Fibroblast of skin of left biceps (primary cell): ENCODE results near the gene DPM2.
A peak's percentile ranks its signal among the peaks of the same experiment; 100 is the strongest.

Experiments used
- DNase-seq, 2 experiments: peaks; one replicate each; pipeline ENCODE4 v3.0.0-alpha.2; 2013; ENCODE audit warnings: low read depth in 2 of 2

DPM2 gene

DNA sequence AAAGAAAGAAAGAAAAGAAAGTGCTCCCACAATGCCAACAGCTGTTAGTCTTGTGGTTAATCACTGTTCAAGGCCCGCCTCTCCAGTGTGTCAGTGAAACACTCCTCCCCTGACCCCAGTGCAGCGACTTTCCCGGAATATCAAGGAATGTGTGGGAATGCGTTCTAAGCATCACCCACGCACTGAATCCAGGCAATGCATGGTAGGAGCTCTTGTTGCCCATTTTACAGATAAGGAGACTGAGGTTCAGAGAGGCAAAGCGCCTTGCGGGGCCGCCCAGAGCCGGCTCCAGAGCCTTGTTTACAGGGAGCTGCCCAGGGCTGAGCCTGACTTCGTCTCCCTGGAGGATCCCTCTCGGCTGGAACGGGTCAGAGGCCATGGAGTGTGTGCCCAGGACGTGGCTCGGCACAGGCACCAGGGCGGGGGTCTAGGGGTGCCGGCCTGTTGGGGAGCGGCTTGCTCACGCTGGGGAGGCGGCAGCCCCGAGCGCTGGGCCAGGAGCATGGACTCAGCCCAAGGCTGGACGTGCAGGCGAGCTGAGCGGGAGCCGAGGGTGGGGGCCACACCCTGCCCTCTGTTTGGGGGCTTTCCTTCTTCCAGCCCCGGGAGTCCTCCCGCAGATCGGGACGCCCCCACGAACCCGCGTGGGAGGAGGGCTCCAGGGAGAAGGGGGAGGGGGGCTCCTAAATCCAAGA lies 39.1 kb downstream of the DPM2 start:
- DNase-seq = peak; percentile 74 to 79

DNA sequence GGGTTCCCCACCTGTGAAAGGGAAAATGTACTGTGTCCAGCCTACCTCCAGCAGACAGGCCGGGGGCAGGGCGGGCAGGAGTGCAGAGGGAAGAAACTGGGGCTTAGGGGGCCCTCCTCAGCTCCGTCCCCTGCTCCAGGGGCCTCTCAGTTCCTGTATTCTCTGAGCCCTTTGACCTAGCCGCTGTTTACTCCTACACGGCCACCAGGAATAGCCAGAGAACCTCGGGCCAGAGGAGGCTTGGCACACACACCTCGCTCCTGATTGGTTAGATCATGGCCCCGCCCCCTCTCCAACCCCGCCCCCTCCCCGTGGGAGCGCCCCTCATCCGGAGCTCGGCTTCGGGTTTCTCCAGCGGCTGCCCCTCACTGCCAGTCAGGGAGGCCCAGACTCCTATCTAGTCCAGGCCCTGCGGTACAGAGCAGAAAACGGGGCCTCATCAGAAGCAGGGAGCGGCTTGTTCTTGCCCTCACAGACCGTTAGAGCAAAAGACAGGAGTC lies 40.4 kb downstream of the DPM2 start:
- peak in 1 of 2 experiments; percentile 44 for DNase-seq

- no peak for DNase-seq
Observed at GRCh38 chr9:127896395-127897192, 41.1 kb downstream of the DPM2 start.

- DNase-seq = no peak
Observed at GRCh38 chr9:127895811-127896210, 41.8 kb downstream of the DPM2 start.

GRCh38 chr9:127893392-127893791 lies 44.3 kb downstream of the DPM2 start:
- DNase-seq = no peak

DNA sequence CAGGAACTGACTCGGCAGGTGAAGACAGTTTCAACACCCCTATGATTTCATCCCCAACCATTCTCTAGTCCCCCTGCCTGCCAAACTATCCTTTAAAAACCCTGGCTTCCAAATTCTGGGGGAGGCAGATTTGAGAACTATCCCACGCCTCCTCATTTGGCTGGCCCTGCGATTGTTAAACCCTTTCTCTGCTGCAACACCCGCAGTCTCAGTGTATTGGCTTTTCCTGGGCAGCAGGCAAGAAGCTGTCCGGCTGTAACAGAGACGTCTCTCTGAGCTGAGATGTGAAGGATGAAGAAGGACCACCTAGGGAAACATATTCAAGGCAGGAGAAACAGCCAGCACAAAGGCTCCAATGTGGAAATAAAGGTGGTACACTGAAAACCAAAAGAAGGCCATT lies 44.8 kb downstream of the DPM2 start:
- no peak for DNase-seq

- DNase-seq = no peak
Observed at GRCh38 chr9:127890053-127890452, 47.6 kb downstream of the DPM2 start.

- no peak for DNase-seq
Observed at GRCh38 chr9:127887792-127888191, 49.9 kb downstream of the DPM2 start.

- DNase-seq = no peak
Observed at GRCh38 chr9:127886401-127886972, 51.2 kb downstream of the DPM2 start.

DNA sequence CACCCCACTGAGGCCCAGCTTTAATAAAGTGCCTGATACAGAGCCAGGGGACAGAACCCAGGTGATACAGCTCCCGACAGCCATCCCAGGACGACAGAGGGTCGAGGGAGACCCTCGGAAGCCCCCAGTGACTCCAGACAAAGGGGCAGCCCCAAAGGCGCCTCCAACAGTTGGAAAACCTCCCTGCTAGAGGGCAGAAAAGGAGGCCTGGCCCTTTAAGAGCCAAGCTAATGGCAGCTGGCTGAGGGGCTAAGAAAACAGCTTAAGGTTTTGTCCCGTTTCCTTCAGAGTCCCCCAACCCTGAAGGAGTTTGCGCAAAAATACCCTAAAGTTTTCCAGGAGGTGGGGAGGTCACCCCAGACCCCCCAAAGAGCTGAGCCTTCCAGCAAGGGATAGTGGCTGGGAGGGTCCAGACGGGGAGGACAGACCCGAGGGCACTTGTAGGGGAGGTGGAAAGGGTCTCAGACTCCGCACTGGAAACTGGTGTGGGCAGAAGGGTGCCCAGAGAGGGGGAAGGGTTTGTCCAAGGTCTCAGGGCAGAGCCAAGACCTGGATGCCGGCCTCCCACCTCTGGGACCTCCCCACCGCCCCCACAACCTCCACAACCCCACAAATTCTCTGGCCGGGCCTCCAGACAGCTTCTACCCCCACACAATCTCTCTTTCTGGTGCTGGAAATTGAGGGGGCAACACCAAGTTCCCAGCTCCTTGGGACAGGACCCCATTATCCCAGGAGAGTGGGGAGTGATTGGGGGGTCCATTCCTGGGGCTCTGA lies 52.0 kb downstream of the DPM2 start:
- no peak for DNase-seq
